DND-41 (cell line): ENCODE data around the gene ZFAND6.

Experiments
- CTCF ChIP-seq: IDR thresholded peaks from 2 replicates; pipeline ENCODE4 v1.5.1; 2012; ENCODE audit warnings: borderline replicate concordance, low read length, moderate library complexity, mild to moderate bottlenecking; ENCODE audit not compliant: poor library complexity, severe bottlenecking; ENCODE audit errors: extremely low read depth
- EZH2 ChIP-seq: IDR thresholded peaks from 3 replicates; pipeline ENCODE4 v1.6.1; 2012; ENCODE audit warnings: borderline replicate concordance, low read depth, mild to moderate bottlenecking, moderate library complexity, low read length, inconsistent platforms; ENCODE audit not compliant: severe bottlenecking

GRCh38 chr15:80058044-80058443 lies 1.4 kb upstream of the ZFAND6 start:
- TF ChIP-seq CTCF (no peak), EZH2 (no peak)
